ENCODE data around the gene DNAH11.
"Not testable (repeated sequence)": the region's sequence is repeated elsewhere in the genome, so short reads cannot be mapped to it uniquely, and the experiment has no call there.

DNAH11 gene

DNA sequence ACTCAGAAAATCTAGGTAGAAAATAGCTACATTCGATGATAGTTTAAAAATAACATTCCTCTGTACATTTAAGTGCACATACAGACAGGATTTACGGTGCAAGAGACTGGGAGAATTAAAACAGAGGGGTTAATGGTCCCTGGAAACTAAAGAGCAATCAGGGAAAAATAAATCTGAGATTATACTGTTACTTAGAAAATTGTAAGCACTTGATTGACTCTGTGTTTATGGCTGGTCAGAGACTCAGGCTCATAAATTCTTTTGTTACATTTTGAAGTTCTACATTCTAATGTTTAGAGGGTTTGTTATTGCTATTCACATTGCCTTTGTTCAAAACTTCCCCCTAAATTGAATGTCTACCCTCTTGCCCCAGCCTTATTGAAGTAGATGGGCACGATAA is 348.5 kb downstream of the DNAH11 start:
- no peak for DNase-seq

DNA sequence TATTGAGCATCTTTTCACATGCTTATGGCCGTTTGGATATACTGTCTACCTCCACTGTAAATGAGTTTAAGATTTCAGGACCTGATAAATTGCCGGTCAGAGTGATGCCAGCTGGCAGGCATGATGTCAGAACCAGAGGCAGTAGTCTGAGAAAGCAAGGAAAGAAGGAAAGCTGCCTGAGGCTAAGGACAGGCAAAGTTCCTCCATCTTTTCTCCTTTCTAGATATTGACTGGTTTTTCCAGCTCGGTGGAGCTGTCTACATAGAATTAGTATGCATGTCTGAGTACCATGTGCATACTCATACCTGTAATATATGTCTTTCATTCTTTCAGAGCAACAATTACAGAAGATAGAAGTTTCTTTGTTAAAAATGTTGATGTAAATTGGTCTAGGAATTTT is 350.6 kb downstream of the DNAH11 start:
- no peak for DNase-seq

DNA sequence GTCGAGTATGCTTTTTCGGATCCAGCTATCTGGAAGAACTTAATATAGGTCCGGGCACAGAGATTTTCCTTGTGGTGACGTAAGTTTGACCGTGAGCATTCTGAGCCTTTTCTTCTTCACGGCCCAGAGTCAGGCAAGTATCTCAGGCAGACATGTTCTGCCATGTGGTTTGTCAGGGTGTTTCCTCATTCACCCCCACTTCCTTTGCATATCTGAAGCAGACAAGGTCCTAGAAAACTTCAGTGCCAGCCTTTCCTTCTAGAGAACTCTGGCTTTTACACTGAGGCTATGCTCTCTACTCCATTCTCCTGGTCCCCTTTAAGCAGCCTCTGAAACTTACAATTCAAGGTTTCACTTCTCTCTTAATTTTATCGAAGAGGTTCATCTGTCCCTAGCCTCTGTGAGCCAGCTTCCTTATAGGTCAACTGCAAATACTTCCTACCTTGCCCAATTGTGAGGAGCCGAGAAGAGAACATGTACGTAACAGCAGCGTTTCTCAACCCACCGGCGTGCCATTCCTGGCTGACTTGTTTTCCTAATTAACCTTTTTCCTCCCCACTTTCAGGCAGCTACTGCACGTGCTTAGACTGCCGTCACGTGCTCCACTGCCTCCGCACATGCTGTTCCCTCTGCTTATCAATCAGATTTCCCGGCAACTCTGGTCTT is 355.6 kb downstream of the DNAH11 start:
- peak in 1 of 2 experiments; percentile 5 for DNase-seq

DNA sequence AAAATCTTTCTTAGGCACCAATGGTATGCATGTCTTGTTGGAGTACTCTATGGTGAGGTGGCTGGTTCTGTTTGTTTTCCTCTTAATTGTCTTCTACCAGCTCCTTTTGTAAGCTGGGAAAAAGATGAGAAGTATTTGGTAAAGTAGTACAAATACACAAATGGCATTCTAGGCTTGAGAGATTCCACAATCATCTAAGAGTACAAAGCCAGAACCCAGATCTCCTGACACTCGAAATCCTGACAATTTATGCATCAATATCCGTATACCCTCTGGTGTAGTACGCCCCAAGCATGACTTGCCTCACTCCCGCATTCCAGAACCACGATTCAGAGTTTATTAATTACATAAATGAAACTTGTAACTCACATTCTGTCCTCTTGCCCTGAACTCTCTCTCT is 359.4 kb downstream of the DNAH11 start:
- no peak for DNase-seq

- DNase-seq = no peak
Observed at GRCh38 chr7:21903020-21903786, 360.4 kb downstream of the DNAH11 start.

DNA sequence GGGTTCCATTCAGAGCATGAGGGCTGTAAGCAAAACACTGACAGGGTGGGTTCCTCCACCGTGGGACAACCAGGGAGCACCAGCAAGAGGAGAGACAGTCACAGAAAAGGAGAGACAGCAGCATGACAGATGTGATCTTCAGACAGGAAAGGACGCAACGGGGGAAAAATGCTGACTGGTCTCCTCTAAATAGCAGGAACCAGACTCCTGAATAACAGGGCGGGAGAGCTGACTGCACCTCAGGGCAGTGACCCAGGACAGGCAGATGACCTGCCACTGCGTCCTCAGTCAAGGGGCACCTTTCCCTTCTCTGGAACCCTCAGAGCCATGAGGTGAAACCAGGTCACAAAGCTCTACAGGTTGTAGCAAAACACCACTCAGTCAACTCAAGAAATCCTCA is 365.9 kb downstream of the DNAH11 start:
- no peak for DNase-seq

DNA sequence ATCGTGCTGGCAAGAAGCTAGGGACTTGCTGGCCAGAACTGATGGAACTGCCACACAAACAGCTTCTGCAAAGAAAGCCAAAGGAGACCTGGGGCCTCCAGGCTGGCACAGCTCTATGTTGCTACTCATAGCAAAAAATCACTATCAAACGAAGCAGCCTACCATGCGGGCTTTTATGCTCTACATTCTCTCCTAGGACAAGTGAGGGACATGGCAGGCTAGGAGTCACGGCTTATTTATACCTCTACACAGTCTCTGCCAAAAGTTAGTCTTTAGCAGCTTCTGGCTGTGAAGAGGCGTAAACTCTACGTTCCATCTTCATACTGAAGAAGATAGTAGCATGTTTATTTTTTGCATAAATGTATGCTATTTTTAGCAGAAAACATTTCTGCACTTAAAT is 367.4 kb downstream of the DNAH11 start:
- no peak for DNase-seq

- DNase-seq = no peak
Observed at GRCh38 chr7:21911341-21911875, 368.6 kb downstream of the DNAH11 start.

- DNase-seq = no peak
Observed at GRCh38 chr7:21912305-21912704, 369.5 kb downstream of the DNAH11 start.

- DNase-seq = no peak
Observed at GRCh38 chr7:21912931-21913780, 370.3 kb downstream of the DNAH11 start.

DNA sequence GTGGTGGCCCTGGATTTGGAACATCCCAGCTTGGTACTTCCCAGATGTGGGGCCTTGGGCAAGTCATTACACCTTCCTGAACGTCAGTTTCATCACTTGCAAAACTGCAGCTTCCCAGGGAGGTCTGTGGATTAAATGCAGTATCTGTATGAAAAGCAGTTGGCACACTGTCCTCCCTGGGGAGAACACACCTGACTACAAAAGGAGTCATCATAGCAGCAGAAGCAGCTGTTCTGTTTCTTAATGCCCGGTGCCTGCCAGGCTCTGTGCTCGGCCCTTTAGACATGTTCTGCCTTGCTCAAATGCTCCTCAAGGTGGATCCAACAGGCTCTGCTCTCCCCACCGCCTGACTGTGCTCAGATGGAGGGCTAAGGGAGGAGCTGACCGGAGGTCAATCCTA is 371.8 kb downstream of the DNAH11 start:
- no peak for DNase-seq

DNA sequence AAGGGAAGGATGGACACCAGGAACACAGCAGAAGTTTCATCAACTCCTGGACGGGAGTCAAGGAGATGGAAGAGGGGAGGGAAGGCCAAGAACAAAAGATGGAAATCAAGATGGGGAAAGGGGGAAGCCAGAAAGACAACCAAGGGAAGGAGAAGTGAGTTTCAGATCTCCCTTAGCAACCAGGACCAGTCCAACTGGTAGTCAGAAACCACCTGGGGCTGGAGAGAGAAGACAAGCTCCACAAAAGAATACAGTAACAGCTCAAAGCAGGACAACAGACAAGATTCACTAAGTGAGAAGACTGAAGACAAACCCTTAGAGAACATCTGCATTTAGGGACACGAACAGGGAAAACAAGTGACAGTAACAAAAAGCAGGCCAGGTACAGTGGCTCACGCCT is 372.3 kb downstream of the DNAH11 start:
- DNase-seq = no peak

- no peak for DNase-seq
Observed at GRCh38 chr7:21916176-21916575, 373.3 kb downstream of the DNAH11 start.

DNA sequence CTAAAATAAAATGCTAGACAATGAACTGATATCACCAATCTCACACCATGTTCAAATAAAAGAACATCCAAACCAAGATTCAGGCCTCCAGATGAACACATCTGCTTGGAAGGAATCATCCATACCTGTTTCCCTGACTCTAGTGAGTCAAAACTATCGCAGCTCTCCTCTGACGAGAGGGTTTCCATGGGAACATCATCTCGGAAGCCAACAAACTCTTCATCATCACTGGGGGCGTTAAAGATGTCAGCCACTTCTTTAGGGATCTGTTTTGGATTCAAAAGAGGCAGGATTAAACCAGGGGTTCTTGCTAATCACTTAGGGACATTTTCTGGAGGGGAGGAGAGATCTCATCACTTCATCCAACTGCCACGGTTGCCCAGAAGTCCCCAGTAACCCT is 373.8 kb downstream of the DNAH11 start:
- DNase-seq = no peak

GRCh38 chr7:21918216-21918615 is 375.4 kb downstream of the DNAH11 start:
- no peak for DNase-seq

DNA sequence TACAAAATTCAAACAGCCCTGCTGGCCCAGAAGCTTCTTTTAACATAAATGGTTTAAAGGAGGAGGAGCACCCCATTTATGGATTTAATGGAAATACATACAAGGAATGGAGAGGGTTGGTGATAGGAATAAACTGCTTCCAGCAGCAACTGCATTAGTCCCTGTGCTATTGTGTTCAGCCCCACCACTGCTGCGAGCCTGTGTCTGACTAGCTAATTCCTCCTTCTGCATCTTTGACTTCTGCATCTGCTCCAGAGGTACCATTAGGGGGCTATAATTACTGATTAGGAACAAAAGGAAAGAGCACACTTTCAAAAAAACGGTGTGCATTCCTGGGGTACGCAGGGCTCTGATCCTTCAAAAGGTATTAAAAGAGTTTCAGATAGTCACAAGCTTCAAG is 378.1 kb downstream of the DNAH11 start:
- no peak for DNase-seq

DNA sequence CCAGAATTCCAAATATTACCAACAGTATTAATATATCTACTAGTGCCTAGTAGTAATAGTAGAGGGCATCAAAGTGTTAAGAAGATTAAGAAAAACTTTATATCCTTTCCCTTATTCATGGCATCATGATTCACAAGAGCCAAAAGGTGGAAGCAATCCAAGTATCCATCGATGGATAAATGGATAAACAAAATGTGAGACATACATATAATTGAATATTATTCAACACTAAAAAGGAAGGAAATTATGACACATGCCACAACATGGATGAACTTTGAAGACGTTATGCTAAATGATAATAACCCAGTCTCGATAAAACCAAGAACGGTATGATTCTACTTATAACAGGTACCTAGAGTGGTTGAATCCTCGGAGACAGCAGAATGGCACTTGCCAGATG is 379.8 kb downstream of the DNAH11 start:
- DNase-seq = no peak

GRCh38 chr7:21923658-21924057 is 380.8 kb downstream of the DNAH11 start:
- DNase-seq = no peak

DNA sequence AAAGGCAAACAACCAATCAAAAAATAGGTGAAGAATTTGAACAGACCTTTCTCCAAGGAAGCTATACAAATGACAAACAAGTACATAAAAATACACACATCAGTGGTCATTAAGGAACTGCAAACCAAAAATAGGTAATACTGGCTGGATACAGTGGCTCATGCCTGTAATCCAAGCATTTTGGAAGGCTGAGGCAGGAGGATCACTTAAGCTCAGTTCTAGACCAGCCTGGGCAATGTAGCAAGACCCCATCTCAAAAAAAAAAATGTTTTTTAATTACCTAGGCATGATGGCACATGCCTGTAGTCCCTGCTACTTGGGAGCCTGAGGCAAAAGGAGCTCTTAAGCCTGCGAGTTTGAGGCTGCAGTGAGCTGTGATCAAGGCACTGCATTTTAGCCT is 383.6 kb downstream of the DNAH11 start:
- no peak for DNase-seq

GRCh38 chr7:21927693-21928092 is 384.9 kb downstream of the DNAH11 start:
- DNase-seq = no peak

DNA sequence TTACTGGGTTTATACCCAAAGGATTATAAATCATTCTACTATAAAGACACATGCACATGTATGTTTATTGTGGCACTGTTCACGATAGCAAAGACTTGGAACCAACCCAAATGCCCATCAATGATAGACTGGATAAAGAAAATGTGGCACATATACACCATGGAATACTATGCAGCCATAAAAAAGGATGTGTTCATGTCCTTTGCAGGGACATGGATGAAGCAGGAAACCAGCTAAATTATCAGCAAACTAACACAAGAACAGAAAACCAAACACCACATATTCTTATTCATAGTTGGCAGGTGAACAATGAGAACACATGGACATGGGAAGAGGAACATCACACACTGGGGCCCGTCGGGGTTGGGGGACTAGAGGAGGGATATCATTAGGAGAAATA is 390.5 kb downstream of the DNAH11 start:
- not testable (repeated sequence) for DNase-seq

DNA sequence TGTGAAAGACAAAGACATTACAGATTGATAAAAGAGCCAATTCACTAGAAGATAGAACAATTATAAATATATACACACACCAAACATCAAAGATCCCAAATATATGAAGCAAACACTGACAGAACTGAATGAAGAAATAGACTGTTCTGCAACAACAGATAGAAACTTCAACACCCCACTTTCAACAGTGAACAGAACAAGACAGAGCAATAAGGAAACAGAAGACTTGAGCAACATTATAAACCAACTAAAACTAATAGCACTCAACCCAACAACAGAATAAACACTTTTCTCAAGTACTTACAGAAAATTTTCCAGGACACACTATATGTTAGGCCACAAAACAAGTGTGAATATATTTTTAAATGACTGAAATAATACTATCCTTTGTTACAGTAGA is 392.0 kb downstream of the DNAH11 start:
- no peak for DNase-seq

DNA sequence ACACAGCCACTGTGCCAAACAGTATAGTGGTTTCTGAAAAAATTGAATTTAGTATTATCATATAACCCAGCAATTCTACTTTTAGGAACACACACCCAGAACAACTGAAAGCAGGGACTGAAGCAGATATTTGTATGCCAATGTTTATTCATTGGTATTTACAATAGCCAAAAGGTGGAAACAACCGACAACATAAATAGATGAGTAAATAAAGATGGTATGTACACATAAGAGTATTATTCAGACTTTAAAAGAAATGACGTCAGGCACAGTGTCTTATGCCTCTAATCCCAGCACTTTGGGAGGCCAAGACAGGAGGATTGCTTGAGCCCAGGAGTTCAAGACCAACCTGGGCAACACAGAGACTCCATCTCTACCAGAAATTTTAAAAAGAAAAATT is 395.6 kb downstream of the DNAH11 start:
- DNase-seq = no peak

Measured in stimulated activated CD4-positive, alpha-beta T cell treated with anti-CD3 and anti-CD28 coated beads, Interleukin-4, amount 100 ng/mL, for 4 hours (primary cell).